B cell (primary cell): ENCODE results near the gene DGKB.

Experiments
- CTCF ChIP-seq: fragments of 200-600 bp; IDR thresholded peaks from one replicate; pipeline ENCODE4 v1.8.0; 2022; ENCODE audit warnings: antibody characterized with exemption, mild to moderate bottlenecking
- EZH2 ChIP-seq: IDR thresholded peaks from 2 replicates; pipeline ENCODE4 v1.6.1; 2012; ENCODE audit warnings: borderline replicate concordance, low read depth, mild to moderate bottlenecking, moderate library complexity, low read length; ENCODE audit not compliant: insufficient read depth, poor library complexity, severe bottlenecking

GRCh38 chr7:14233076-14233867 lies 669.3 kb downstream of the DGKB start:
- no peak for TF ChIP-seq CTCF
- no peak for TF ChIP-seq EZH2
